Activated CD8-positive, alpha-beta T cell treated with anti-CD3 and anti-CD28 coated beads for 36 hours (primary cell): ENCODE data around the gene TUSC2. TPM values are rescaled to one million over a fixed set of nuclear protein-coding genes. Genes with fewer than 3 reads are reported as not detected.

Source experiments
- ATAC-seq: fragments of 200-7000 bp; cut with Tn5 transposase; one replicate; pipeline ENCODE4 v1.10.0; 2021; ENCODE audit warnings: mild to moderate bottlenecking, moderate library complexity
- CTCF ChIA-PET: fragments of 350-600 bp; sonication (Branson Sonifier 250); formaldehyde crosslinking; loops from one replicate; lab custom pipeline; 2021; ENCODE audit warnings: antibody characterized with exemption; lab: Charles Lee
- POLR2A ChIA-PET: fragments of 350-600 bp; sonication (Branson Sonifier 250); formaldehyde crosslinking; loops from one replicate; lab custom pipeline; 2021; ENCODE audit warnings: antibody characterized with exemption; lab: Charles Lee
- DNase-seq: peaks from one replicate; pipeline ENCODE4 v3.0.0-alpha.2; 2020
- H3K27ac Mint-ChIP-seq: one replicate; pipeline ENCODE4 v1.8.0; 2021; ENCODE audit warnings: mild to moderate bottlenecking, mixed read lengths
- H3K27me3 Mint-ChIP-seq: one replicate; pipeline ENCODE4 v1.8.0; 2021; ENCODE audit warnings: mixed read lengths
- H3K36me3 Mint-ChIP-seq: one replicate; pipeline ENCODE4 v1.8.0; 2021; ENCODE audit warnings: low read depth, mixed read lengths
- H3K4me1 Mint-ChIP-seq: one replicate; pipeline ENCODE4 v1.8.0; 2021; ENCODE audit warnings: low read depth, mixed read lengths
- H3K4me3 Mint-ChIP-seq: one replicate; pipeline ENCODE4 v1.8.0; 2021; ENCODE audit warnings: mild to moderate bottlenecking, moderate library complexity, mixed read lengths
- H3K9me3 Mint-ChIP-seq: one replicate; pipeline ENCODE4 v1.8.0; 2021; ENCODE audit warnings: mixed read lengths
- intact Hi-C: fragments of 100-400 bp; cut with micrococcal nuclease; formaldehyde crosslinking; loops from one replicate; pipeline ENCODE4 v1.10.0; 2022
- total RNA-seq, 2 experiments: library from RNA; stranded (reverse); gene quantifications; one replicate each; pipeline ENCODE4 v1.2.3, GENCODE V29; 2021
- TF ChIP-seq, protein P1 (sequence below): fragments of 200-600 bp; IDR thresholded peaks from one replicate; pipeline ENCODE4 v1.8.0; 2022; ENCODE audit warnings: antibody characterized with exemption, mild to moderate bottlenecking

Gene TUSC2, protein sequence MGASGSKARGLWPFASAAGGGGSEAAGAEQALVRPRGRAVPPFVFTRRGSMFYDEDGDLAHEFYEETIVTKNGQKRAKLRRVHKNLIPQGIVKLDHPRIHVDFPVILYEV
- total RNA-seq: 10 to 100 TPM; 16.7 to 19.5 TPM

DNA sequence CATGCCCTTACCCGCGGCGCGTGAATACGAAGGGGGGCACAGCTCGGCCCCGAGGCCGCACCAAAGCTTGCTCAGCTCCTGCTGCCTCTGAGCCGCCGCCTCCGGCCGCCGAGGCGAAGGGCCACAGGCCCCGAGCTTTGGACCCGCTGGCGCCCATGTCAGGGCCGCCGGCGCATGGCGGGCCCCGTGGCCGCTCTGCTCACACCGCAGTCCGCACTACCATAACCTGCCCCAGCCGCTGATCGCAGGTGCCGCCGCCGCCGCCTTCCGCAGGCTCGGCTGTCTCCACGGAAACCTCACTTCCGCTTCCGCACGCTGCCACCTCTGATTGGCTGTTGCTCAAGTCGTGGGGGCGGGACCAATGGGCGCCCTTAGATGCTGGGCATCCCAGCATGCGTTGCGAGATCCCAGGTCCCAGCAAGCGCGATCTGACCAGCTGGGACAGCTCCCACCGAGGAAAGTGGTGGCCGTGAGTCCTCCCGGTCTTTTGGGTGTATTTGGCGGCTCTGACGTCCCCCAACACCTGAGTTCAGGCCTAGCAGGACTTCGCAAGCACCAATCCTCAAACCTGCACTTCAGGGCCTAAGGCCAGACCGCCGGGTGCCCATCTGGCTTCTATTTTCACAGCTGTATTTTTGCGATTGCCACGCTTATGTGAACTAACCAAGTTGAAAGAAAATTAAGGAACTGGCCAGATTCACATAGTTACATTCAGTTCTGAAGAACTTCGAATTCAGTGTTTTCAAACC, at the start of gene TUSC2:
TUSC2 (minus strand) TSS at position 281 of the 749 bp plus-strand sequence; CDS start at position 157, 124 bp downstream.
- Mint-ChIP-seq H3K9me3 (no peaks in the 10 kb centered on the region), H3K4me3 (peak within 1 kb of the TSS; percentile 81), H3K36me3 (peaks cover 31% of the 10 kb centered on the region), H3K4me1 (peaks cover 19% of the 10 kb centered on the region), H3K27ac (peak within 1 kb of the TSS; percentile 72), H3K27me3 (no peaks in the 10 kb centered on the region)
- TF ChIP-seq, protein P1, sequence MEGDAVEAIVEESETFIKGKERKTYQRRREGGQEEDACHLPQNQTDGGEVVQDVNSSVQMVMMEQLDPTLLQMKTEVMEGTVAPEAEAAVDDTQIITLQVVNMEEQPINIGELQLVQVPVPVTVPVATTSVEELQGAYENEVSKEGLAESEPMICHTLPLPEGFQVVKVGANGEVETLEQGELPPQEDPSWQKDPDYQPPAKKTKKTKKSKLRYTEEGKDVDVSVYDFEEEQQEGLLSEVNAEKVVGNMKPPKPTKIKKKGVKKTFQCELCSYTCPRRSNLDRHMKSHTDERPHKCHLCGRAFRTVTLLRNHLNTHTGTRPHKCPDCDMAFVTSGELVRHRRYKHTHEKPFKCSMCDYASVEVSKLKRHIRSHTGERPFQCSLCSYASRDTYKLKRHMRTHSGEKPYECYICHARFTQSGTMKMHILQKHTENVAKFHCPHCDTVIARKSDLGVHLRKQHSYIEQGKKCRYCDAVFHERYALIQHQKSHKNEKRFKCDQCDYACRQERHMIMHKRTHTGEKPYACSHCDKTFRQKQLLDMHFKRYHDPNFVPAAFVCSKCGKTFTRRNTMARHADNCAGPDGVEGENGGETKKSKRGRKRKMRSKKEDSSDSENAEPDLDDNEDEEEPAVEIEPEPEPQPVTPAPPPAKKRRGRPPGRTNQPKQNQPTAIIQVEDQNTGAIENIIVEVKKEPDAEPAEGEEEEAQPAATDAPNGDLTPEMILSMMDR: no peak
- POLR2A ChIA-PET: interaction anchor here (0.8 to 3.2 kb wide), 12 partner anchors 8 to 52 kb away, joined by 3 to 51 read pairs (median 3); partner anchors contain the start of genes RASSF1 and ZMYND10
- intact Hi-C loops: no loop called here
- CTCF ChIA-PET: interaction anchor here (0.7 to 2.8 kb wide), 8 partner anchors 8 to 101 kb away, joined by 3 to 17 read pairs (median 7); partner anchors contain the start of genes HYAL3 and NAA80
- DNase-seq: peak; percentile 99
- peak; percentile 94 for ATAC-seq

DNA sequence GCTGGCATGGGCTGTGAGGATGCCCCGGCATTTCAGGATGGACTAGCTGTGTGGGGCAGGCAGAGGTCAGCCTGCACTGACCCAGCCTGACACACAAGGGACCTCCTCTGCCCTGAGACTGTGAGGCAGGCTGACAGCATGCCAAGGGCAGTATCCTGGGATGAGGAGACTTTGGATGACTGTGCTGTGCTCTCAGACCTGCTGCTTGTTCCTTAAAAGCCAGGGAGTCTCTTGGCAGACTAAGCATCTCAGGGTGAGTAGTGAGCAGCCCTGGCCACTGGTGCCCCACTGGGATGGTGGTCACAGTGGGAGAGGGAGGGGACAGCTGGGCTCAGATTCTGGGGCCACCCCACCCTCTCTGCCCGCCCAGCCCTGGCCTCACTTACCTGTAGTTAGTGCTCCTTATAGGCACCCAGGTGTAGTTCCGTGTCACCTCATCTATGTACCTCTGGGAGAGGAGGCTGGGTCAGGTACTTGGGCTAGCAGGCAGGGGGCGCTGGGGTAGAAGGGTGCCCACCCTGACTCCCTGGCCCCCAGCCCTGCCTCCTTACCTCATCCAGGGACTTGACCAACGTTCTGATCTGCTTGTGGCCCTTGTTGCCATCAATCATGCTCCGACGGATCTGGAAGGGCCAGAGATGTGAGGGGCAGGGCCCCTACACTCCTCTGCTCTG, 47.4 kb upstream of the TUSC2 start:
- Mint-ChIP-seq H3K4me3 (no peak overlapping the region), H3K9me3 (no peaks in the 10 kb centered on the region), H3K27me3 (no peaks in the 10 kb centered on the region), H3K27ac (no peak overlapping the region), H3K4me1 (peaks cover 5% of the 10 kb centered on the region), H3K36me3 (no peaks in the 10 kb centered on the region)
- TF ChIP-seq, protein P1: no peak
- ChIA-PET CTCF (no interaction called here), POLR2A (no interaction called here)
- intact Hi-C loops: no loop called here
- no peak for DNase-seq
- peak; percentile 45 for ATAC-seq

DNA sequence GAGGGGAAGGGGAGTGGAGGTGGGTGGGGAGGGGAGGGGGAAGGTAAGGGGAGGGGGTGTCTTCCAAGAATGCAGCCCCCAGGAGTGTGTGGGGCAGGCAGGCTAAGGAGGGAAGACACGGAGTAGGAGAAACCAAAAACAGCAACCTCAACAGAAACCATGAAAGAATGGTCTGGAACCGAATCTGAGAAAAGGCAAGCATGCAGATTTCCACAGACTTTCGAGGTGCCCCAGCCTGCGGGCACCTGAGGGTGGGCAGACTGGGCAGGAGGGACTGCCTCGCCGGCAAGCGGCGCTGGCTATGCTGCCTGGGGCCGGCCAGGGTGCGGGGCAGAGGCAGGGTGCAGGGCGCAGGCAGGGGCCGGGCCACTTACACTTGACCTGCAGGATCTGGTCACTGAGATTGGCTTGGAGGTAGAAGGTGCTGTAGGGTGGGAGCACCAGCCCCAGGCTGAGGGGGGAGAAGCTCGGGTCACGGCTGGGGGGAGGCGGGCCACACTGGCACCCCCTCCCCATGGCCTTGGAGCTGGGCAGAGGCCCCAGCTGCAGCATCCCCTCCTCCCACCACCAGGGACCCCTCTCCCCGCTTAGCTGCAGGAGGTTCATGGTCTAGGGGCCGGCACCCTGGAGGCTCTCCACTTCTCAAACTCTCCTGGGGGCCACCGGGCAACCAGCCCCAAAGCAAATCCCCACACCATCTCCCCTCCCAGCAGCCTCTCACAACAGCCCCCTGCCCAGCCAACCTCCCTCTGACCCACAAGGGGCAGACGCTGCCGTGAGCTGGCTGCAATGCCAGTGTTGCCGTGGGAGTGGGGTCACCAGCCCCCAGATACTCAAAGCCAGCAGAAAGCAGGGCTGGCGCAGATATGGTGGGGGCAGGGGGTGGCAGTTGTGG, 46.6 kb upstream of the TUSC2 start:
- TF ChIP-seq, protein P1: no peak
- no peaks in the 10 kb centered on the region for H3K27me3 Mint-ChIP-seq
- ChIA-PET CTCF (no interaction called here), POLR2A (no interaction called here)
- no peaks in the 10 kb centered on the region for H3K9me3 Mint-ChIP-seq
- H3K27ac Mint-ChIP-seq: no peak overlapping the region
- no peak overlapping the region for H3K4me3 Mint-ChIP-seq
- intact Hi-C loops: no loop called here
- no peaks in the 10 kb centered on the region for H3K36me3 Mint-ChIP-seq
- no peak for DNase-seq
- peaks cover 5% of the 10 kb centered on the region for H3K4me1 Mint-ChIP-seq
- ATAC-seq: no peak

DNA sequence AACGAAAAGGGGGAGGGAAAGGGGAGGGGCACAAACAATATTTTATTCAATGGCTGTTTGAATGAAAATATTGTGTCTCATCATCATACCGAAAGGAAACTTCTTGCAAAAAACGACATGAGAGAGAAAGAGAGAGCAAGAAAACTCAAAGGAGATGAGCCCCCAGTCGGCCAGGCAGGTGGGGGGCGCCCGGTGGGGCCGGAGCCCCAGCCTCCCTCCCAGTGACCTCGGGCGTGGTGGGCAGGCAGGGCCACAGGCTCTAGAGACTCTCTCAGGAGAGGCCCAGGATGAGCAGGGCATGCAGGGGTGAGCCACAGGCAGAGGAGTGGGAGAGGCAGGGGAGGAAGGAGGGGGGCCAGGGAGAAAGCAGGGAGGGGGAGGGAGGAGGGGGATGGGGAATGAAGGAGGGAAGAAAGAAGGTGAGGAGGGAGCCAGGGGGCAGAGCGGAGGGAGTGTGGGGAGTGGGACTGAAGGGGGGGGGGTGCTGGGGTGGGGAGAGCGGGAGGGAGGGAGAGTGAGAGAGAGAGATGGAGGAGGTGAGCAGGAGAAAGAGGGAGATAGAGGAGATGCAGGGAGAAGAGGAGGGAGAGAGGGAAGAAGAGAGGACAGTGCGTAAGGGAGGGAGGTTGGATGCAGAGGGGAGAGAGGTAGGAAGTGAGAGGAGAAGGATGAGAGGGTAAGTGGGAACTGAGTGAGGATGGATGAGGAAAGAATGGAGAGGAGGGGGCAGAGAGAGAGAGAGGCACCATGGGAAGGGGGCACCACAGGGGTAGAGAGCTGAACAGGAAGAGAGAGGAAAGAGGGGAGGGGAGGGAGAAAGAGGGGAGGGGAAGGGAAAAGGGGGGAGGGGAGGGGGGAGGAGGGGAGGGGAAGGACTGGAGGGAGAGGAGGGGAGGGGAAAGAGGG, 45.4 kb upstream of the TUSC2 start:
- DNase-seq (no peak), ATAC-seq (no peak)
- ChIA-PET CTCF (no interaction called here), POLR2A (no interaction called here)
- intact Hi-C loops: no loop called here
- H3K9me3 Mint-ChIP-seq: no peaks in the 10 kb centered on the region
- no peaks in the 10 kb centered on the region for H3K36me3 Mint-ChIP-seq
- no peak overlapping the region for H3K4me3 Mint-ChIP-seq
- H3K27me3 Mint-ChIP-seq: no peaks in the 10 kb centered on the region
- H3K27ac Mint-ChIP-seq: no peak overlapping the region
- H3K4me1 Mint-ChIP-seq: peaks cover 7% of the 10 kb centered on the region
- TF ChIP-seq, protein P1: no peak
